ENCODE results near the gene PUM1. TPM values are rescaled to one million over a fixed set of nuclear protein-coding genes. Genes with fewer than 3 reads are reported as not detected.

The PUM1 gene
- total RNA-seq, 1 donor from 2014 or later: 121 TPM

DNA sequence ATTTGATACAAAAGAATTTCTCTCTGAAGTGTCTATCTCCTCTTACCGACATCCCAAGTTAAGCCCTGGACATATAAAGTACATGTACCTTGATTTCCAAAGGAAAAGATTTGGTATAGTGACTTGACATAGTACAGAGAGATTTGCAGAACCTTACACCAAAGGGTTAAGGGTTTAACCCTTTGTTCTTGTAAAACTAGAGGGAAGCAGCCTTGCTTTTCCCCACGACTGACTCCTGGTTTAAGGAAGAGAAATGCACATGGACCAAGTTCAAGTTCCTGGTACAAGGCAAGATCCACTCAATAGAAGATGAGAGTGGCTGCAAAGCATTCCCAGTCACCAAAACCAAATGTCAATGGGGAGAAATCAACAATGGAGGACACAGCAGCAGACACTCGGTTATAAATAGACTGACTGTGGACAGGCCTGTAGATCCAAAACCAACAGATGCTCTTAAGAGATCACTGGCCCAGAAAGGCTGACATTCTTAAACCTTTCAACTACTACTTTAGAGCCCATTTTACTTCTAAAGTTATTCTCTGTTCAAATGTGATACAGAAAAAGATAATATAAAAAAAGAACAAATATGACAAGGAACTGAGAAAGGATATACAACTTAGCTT lies 69.4 kb downstream of the PUM1 start:
- intact Hi-C loops (cut with micrococcal nuclease): no loop called here
- Mint-ChIP-seq H3K27me3 (ENCODE audit: low read depth) (no peaks in the 10 kb centered on the region), H3K36me3 (ENCODE audit: low read depth) (peaks cover 82% of the 10 kb centered on the region), H3K4me3 (ENCODE audit: low read depth) (no peak overlapping the region), H3K4me1 (ENCODE audit: low read depth) (peaks cover 63% of the 10 kb centered on the region), H3K27ac (no peak overlapping the region), H3K9me3 (no peaks in the 10 kb centered on the region)
- DNase-seq (ENCODE audit: low spot score): no peak

DNA sequence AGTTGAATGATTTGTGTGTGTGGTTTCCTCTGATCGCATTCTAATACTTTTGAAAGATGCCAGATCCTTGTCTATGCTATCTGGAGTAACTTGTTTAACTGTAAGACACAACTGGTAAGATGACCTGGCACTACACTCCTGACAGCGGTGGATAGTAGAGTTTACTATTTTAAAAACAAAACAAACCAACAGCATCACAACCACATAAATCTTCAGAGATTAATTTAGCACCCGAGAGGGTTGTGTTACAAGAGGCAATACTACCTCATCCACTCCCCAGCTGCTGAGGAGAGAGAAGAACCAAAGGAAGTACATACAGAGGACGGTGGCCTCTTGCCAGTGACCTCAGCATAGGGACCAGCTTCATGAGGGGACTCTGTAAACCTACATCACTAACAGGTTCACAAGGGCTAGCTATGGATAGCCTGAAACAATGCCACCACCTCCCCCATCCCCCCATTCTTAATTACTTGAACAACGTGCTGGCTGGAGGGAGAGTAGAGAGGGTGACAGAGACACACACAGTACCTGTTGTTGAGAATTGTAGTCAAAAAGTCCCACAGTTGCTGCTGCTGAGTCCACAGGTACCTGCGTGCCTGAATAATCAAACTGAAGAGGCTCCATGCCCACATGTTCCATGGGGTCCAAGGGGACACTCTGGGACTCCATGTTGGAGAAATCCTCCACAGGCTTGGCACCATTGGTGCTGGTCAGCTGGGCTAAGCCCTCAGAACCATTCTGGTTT lies 73.5 kb downstream of the PUM1 start:
- Mint-ChIP-seq H3K4me3 (ENCODE audit: low read depth) (no peak overlapping the region), H3K4me1 (ENCODE audit: low read depth) (peaks cover 67% of the 10 kb centered on the region)

DNA sequence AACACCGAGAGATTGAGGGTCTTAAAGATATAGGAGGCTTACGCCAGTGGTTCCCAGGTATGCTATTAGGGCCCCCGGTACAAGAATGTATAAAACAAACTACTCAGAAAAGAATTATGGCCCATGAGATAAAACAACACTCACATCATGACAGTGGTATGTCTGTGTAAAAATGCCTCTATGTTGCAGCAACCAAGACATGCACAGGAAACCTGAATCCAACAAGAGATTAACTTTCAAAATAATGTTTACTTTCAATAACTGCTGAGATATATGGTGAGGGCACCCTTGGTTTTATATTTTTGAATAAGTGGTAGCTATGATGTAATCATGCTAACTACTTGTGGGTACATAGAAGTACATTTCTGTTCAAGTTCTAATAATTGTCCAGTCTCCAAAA lies 74.9 kb downstream of the PUM1 start:
- Mint-ChIP-seq H3K36me3 (ENCODE audit: low read depth) (peaks cover 76% of the 10 kb centered on the region), H3K4me1 (ENCODE audit: low read depth) (peaks cover 54% of the 10 kb centered on the region), H3K4me3 (ENCODE audit: low read depth) (no peak overlapping the region), H3K27ac (peak overlapping the region; percentile 18), H3K9me3 (peaks cover 11% of the 10 kb centered on the region), H3K27me3 (ENCODE audit: low read depth) (no peaks in the 10 kb centered on the region)
- intact Hi-C loops (cut with micrococcal nuclease): no loop called here
- DNase-seq (ENCODE audit: low spot score): no peak

More for the DNA sequence above, 73.5 kb downstream of the PUM1 start:
- peaks cover 11% of the 10 kb centered on the region for H3K9me3 Mint-ChIP-seq
- H3K27ac Mint-ChIP-seq: no peak overlapping the region
- no peak for DNase-seq (ENCODE audit: low spot score)
- intact Hi-C loops (cut with micrococcal nuclease): no loop called here
- peaks cover 85% of the 10 kb centered on the region for H3K36me3 Mint-ChIP-seq (ENCODE audit: low read depth)
- H3K27me3 Mint-ChIP-seq (ENCODE audit: low read depth): no peaks in the 10 kb centered on the region

DNA sequence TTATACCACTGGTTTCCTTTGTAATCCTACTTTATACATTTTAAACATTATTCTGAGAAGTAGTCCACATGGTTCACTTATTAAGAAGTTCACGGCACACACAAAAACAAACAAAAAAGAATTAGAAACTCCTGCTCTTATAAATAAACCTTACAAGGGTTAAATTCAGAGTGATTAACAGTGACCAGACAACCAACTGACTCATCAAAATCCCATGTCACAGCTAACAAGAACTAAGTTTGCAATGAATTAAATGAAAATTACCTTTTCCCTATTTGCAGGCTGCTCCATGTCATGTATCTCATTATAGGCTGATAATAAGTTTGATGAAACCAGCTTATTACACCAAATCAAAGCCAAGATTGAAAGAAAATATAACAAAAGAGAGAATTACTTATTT lies 77.5 kb downstream of the PUM1 start:
- no peak overlapping the region for H3K27ac Mint-ChIP-seq
- H3K27me3 Mint-ChIP-seq (ENCODE audit: low read depth): no peaks in the 10 kb centered on the region
- no peak for DNase-seq (ENCODE audit: low spot score)
- H3K4me3 Mint-ChIP-seq (ENCODE audit: low read depth): no peak overlapping the region
- peaks cover 11% of the 10 kb centered on the region for H3K9me3 Mint-ChIP-seq
- intact Hi-C loops (cut with micrococcal nuclease): loop anchor here (10.0 kb wide), 1 partner anchor 47 kb away; no protein-coding TSS in a partner anchor
- peaks cover 66% of the 10 kb centered on the region for H3K36me3 Mint-ChIP-seq (ENCODE audit: low read depth)
- peaks cover 56% of the 10 kb centered on the region for H3K4me1 Mint-ChIP-seq (ENCODE audit: low read depth)

- intact Hi-C loops (cut with micrococcal nuclease): loop anchor here (10.0 kb wide), 1 partner anchor 48 kb away; no protein-coding TSS in a partner anchor
- Mint-ChIP-seq H3K4me1 (ENCODE audit: low read depth) (peaks cover 56% of the 10 kb centered on the region), H3K36me3 (ENCODE audit: low read depth) (peaks cover 64% of the 10 kb centered on the region), H3K9me3 (peaks cover 11% of the 10 kb centered on the region), H3K27me3 (ENCODE audit: low read depth) (no peaks in the 10 kb centered on the region), H3K27ac (no peak overlapping the region), H3K4me3 (ENCODE audit: low read depth) (no peak overlapping the region)
- no peak for DNase-seq (ENCODE audit: low spot score)
These were observed 78.8 kb downstream of the PUM1 start for GRCh38 chr1:30986755-30987154.

DNA sequence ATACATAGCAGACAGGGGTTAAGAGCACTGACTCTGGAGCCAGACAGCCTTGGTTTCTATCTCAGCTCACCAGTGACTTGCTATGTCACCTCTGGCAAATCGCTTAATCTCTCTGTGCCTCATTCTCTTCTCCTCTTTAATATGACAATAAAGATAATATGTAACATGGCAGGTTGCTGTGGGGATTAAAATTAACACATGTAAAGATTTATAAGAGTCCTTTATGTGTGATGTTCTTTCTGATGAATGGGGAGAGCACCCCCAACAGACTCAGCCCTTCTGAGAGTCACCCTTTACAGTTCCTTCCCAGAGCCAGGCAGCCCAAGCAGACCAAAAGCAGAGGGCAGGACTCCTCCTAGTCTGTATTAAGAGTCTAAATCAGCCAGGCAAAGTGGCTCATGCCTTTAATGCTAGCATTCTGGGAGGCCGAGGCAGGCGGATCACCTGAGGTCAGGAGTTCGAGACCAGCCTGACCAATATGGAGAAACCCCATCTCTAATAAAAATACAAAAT lies 80.5 kb downstream of the PUM1 start:
- Mint-ChIP-seq H3K27me3 (ENCODE audit: low read depth) (no peaks in the 10 kb centered on the region), H3K4me3 (ENCODE audit: low read depth) (no peak overlapping the region), H3K27ac (no peak overlapping the region), H3K9me3 (peaks cover 3% of the 10 kb centered on the region), H3K4me1 (ENCODE audit: low read depth) (peaks cover 45% of the 10 kb centered on the region), H3K36me3 (ENCODE audit: low read depth) (peaks cover 62% of the 10 kb centered on the region)
- intact Hi-C loops (cut with micrococcal nuclease): loop anchor here (10.0 kb wide), 1 partner anchor 50 kb away; no protein-coding TSS in a partner anchor
- DNase-seq (ENCODE audit: low spot score): no peak

- peaks cover 62% of the 10 kb centered on the region for H3K36me3 Mint-ChIP-seq (ENCODE audit: low read depth)
- H3K4me1 Mint-ChIP-seq (ENCODE audit: low read depth): peaks cover 47% of the 10 kb centered on the region
- no peaks in the 10 kb centered on the region for H3K27me3 Mint-ChIP-seq (ENCODE audit: low read depth)
- no peak overlapping the region for H3K27ac Mint-ChIP-seq
- H3K9me3 Mint-ChIP-seq: no peaks in the 10 kb centered on the region
- no peak for DNase-seq (ENCODE audit: low spot score)
- intact Hi-C loops (cut with micrococcal nuclease): loop anchor here (10.0 kb wide), 1 partner anchor 50 kb away; no protein-coding TSS in a partner anchor
- H3K4me3 Mint-ChIP-seq (ENCODE audit: low read depth): no peak overlapping the region
These were observed 81.2 kb downstream of the PUM1 start for GRCh38 chr1:30984165-30984889.

- Mint-ChIP-seq H3K36me3 (ENCODE audit: low read depth) (peaks cover 64% of the 10 kb centered on the region), H3K27ac (no peak overlapping the region), H3K4me1 (ENCODE audit: low read depth) (peaks cover 48% of the 10 kb centered on the region)
These were observed 82.6 kb downstream of the PUM1 start for GRCh38 chr1:30982937-30983336.

DNA sequence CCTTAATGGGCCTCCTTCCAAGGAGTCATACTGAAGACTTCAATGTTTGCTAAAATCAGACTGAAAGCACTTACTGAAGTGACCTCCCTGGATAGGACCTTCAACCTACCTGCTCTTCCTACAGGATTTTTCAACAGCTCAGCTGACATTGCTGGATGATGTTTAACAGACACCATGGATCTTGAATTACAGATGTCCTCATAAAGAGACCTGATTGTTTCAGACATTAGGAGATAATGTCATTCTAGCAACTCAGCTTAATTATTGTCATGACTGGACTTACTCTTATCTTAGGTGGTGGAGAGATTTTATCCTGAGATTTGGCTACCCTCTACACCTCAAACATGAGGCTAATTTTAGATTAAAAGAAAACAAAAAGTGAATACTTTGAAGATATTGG lies 83.1 kb downstream of the PUM1 start:
- no peak for DNase-seq (ENCODE audit: low spot score)
- Mint-ChIP-seq H3K27me3 (ENCODE audit: low read depth) (no peaks in the 10 kb centered on the region), H3K9me3 (no peaks in the 10 kb centered on the region), H3K4me3 (ENCODE audit: low read depth) (no peak overlapping the region), H3K36me3 (ENCODE audit: low read depth) (peaks cover 67% of the 10 kb centered on the region), H3K4me1 (ENCODE audit: low read depth) (peaks cover 52% of the 10 kb centered on the region), H3K27ac (no peak overlapping the region)
- intact Hi-C loops (cut with micrococcal nuclease): loop anchor here (10.0 kb wide), 1 partner anchor 52 kb away; no protein-coding TSS in a partner anchor

More at GRCh38 chr1:30982937-30983336, 82.6 kb downstream of the PUM1 start:
- intact Hi-C loops (cut with micrococcal nuclease): loop anchor here (10.0 kb wide), 1 partner anchor 52 kb away; no protein-coding TSS in a partner anchor
- no peak for DNase-seq (ENCODE audit: low spot score)
- Mint-ChIP-seq H3K4me3 (ENCODE audit: low read depth) (no peak overlapping the region), H3K27me3 (ENCODE audit: low read depth) (no peaks in the 10 kb centered on the region), H3K9me3 (no peaks in the 10 kb centered on the region)

DNA sequence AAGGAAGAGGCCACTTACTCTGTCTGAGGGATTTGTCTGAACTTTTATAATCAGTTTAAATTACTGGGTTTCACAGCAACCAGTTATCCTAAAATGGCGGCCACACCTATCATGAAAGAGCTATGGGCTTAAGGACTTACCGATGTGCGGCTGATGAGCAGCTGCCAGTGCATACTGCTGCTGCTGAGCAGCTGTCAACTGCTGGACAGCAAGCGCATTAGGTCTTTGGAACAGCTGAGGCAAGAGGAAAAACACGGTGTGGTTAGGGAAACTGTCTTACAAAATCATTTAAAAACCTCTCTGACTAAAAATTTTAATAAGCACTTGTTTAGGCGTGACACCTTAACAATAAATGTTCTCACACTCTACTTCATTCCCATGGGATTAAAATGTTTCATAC lies 84.3 kb downstream of the PUM1 start:
- peaks cover 65% of the 10 kb centered on the region for H3K4me1 Mint-ChIP-seq (ENCODE audit: low read depth)
- no peak overlapping the region for H3K27ac Mint-ChIP-seq
- H3K9me3 Mint-ChIP-seq: no peaks in the 10 kb centered on the region
- H3K27me3 Mint-ChIP-seq (ENCODE audit: low read depth): no peaks in the 10 kb centered on the region
- intact Hi-C loops (cut with micrococcal nuclease): loop anchor here (10.0 kb wide), 1 partner anchor 54 kb away; no protein-coding TSS in a partner anchor
- H3K4me3 Mint-ChIP-seq (ENCODE audit: low read depth): no peak overlapping the region
- peaks cover 74% of the 10 kb centered on the region for H3K36me3 Mint-ChIP-seq (ENCODE audit: low read depth)
- no peak for DNase-seq (ENCODE audit: low spot score)

- Mint-ChIP-seq H3K4me1 (ENCODE audit: low read depth) (peaks cover 52% of the 10 kb centered on the region), H3K4me3 (ENCODE audit: low read depth) (no peak overlapping the region), H3K36me3 (ENCODE audit: low read depth) (peaks cover 79% of the 10 kb centered on the region), H3K27me3 (ENCODE audit: low read depth) (no peaks in the 10 kb centered on the region), H3K27ac (peak overlapping the region; percentile 74), H3K9me3 (no peaks in the 10 kb centered on the region)
- no peak for DNase-seq (ENCODE audit: low spot score)
- intact Hi-C loops (cut with micrococcal nuclease): loop anchor here (2.0 kb wide), 1 partner anchor 33 kb away; no protein-coding TSS in a partner anchor
These were observed 88.0 kb downstream of the PUM1 start for GRCh38 chr1:30977511-30977910.

- H3K27me3 Mint-ChIP-seq (ENCODE audit: low read depth): no peaks in the 10 kb centered on the region
- peak overlapping the region; percentile 74 for H3K27ac Mint-ChIP-seq
- intact Hi-C loops (cut with micrococcal nuclease): loop anchor here (2.0 kb wide), 1 partner anchor 34 kb away; no protein-coding TSS in a partner anchor
- no peaks in the 10 kb centered on the region for H3K9me3 Mint-ChIP-seq
- no peak overlapping the region for H3K4me3 Mint-ChIP-seq (ENCODE audit: low read depth)
- no peak for DNase-seq (ENCODE audit: low spot score)
- peaks cover 75% of the 10 kb centered on the region for H3K36me3 Mint-ChIP-seq (ENCODE audit: low read depth)
- peaks cover 48% of the 10 kb centered on the region for H3K4me1 Mint-ChIP-seq (ENCODE audit: low read depth)
These were observed 88.4 kb downstream of the PUM1 start for GRCh38 chr1:30977105-30977504.

Data from activated T-helper 2 cell treated with anti-CD3 and anti-CD28 coated beads, Interferon-gamma antibody, Interleukin-2, Interleukin-4, amounts not matched to agents 10 μg/mL and 5 μg/mL and 100 μg/mL, durations not matched to agents 14 hours and 24 hours and 36 hours (primary cell).